Measurements from ENCODE around the gene ASB3. TPM values are rescaled to one million over a fixed set of nuclear protein-coding genes. Genes with fewer than 3 reads are reported as not detected.
"Not testable (repeated sequence)": the region's sequence is repeated elsewhere in the genome, so short reads cannot be mapped to it uniquely, and the experiment has no call there.

The ASB3 gene
- total RNA-seq, 2 donors from 2014 or later = 11.1 to 11.3 TPM

- DNase-seq (no peak), ATAC-seq (no peak)
- intact Hi-C loops (cut with DNase I, micrococcal nuclease) = no loop called here
Measured at GRCh38 chr2:53801547-53801946, 14.8 kb upstream of the ASB3 start.

GRCh38 chr2:53793821-53794220, 7.1 kb upstream of the ASB3 start:
- ATAC-seq (no peak), DNase-seq (no peak)
- intact Hi-C loops (cut with DNase I, micrococcal nuclease) = no loop called here

- intact Hi-C loops (cut with DNase I, micrococcal nuclease) = no loop called here
- no peak for ATAC-seq
- no peak for DNase-seq
Measured at GRCh38 chr2:53793261-53793660, 6.5 kb upstream of the ASB3 start.

- DNase-seq = no peak
- peak; percentile 34 for ATAC-seq
- intact Hi-C loops (cut with DNase I, micrococcal nuclease) = no loop called here
Measured at GRCh38 chr2:53787614-53788289, 999 bp upstream of the ASB3 start.

GRCh38 chr2:53786352-53786704, 425 bp downstream of the ASB3 start:
- DNase-seq = peak in 1 of 2 donors; percentile 35
- intact Hi-C loops (cut with DNase I, micrococcal nuclease) = no loop called here
- ATAC-seq = peak; percentile 25

- ATAC-seq (no peak), DNase-seq (no peak)
- intact Hi-C loops (cut with DNase I, micrococcal nuclease) = no loop called here
Measured at GRCh38 chr2:53785366-53785765, 1.4 kb downstream of the ASB3 start.

- DNase-seq (no peak), ATAC-seq (no peak)
- intact Hi-C loops (cut with DNase I, micrococcal nuclease) = no loop called here
Measured at GRCh38 chr2:53784436-53784835, 2.3 kb downstream of the ASB3 start.

GRCh38 chr2:53782676-53783075, 4.1 kb downstream of the ASB3 start:
- ATAC-seq = no peak
- intact Hi-C loops (cut with DNase I, micrococcal nuclease) = no loop called here
- no peak for DNase-seq

- intact Hi-C loops (cut with DNase I, micrococcal nuclease) = no loop called here
- no peak for ATAC-seq
- DNase-seq = no peak
Measured at GRCh38 chr2:53780056-53780455, 6.7 kb downstream of the ASB3 start.

- DNase-seq (no peak), ATAC-seq (no peak)
- intact Hi-C loops (cut with DNase I, micrococcal nuclease) = no loop called here
Measured at GRCh38 chr2:53778536-53779162, 8.1 kb downstream of the ASB3 start.

GRCh38 chr2:53777134-53777533, 9.6 kb downstream of the ASB3 start:
- intact Hi-C loops (cut with DNase I, micrococcal nuclease) = no loop called here
- DNase-seq (no peak), ATAC-seq (no peak)

GRCh38 chr2:53770264-53770663, 16.5 kb downstream of the ASB3 start:
- DNase-seq = no peak
- intact Hi-C loops (cut with DNase I, micrococcal nuclease) = no loop called here
- ATAC-seq = no peak

GRCh38 chr2:53769318-53769945, 17.3 kb downstream of the ASB3 start:
- intact Hi-C loops (cut with DNase I, micrococcal nuclease) = no loop called here
- no peak for DNase-seq
- no peak for ATAC-seq

- DNase-seq (no peak), ATAC-seq (no peak)
- intact Hi-C loops (cut with DNase I, micrococcal nuclease) = no loop called here
Measured at GRCh38 chr2:53768242-53768542, 18.6 kb downstream of the ASB3 start.

GRCh38 chr2:53767405-53768241, 19.1 kb downstream of the ASB3 start, which contains the start of gene CHAC2:
CHAC2 (plus strand) TSS chr2:53767804; CDS start chr2:53767887, 83 bp downstream.
- ATAC-seq (peak; percentile 91), DNase-seq (peak; percentile 85 to 94)
- intact Hi-C loops (cut with DNase I, micrococcal nuclease) = no loop called here

- intact Hi-C loops (cut with DNase I, micrococcal nuclease) = no loop called here
- DNase-seq = no peak
Measured at GRCh38 chr2:53765767-53766166, 21.0 kb downstream of the ASB3 start.

GRCh38 chr2:53757206-53757605, 29.5 kb downstream of the ASB3 start:
- intact Hi-C loops (cut with DNase I, micrococcal nuclease); DNase-seq; ATAC-seq: not testable (repeated sequence)

More at GRCh38 chr2:53765767-53766166, 21.0 kb downstream of the ASB3 start:
- ATAC-seq = no peak

- no peak for ATAC-seq
- no peak for DNase-seq
- intact Hi-C loops (cut with DNase I, micrococcal nuclease) = no loop called here
Measured at GRCh38 chr2:53756644-53757043, 30.1 kb downstream of the ASB3 start.

GRCh38 chr2:53755121-53755520, 31.6 kb downstream of the ASB3 start:
- intact Hi-C loops (cut with DNase I, micrococcal nuclease) = no loop called here
- ATAC-seq = peak; percentile 84
- DNase-seq = peak in 1 of 2 donors; percentile 61

GRCh38 chr2:53753041-53753440, 33.7 kb downstream of the ASB3 start:
- intact Hi-C loops (cut with DNase I, micrococcal nuclease) = no loop called here
- DNase-seq (no peak), ATAC-seq (no peak)

All from left colon (tissue), 2 donors.